ENCODE data around the gene RBKS. TPM values are rescaled to one million over a fixed set of nuclear protein-coding genes. Genes with fewer than 3 reads are reported as not detected.
A peak's percentile ranks its signal among the peaks of the same experiment; 100 is the strongest.

Gene RBKS
- total and polyA plus RNA-seq, 2 of the 8 experiments (the other 6 are each of a cell fraction or from before 2014, with no cell fraction given) = 1.1 to 1.5 TPM

DNA sequence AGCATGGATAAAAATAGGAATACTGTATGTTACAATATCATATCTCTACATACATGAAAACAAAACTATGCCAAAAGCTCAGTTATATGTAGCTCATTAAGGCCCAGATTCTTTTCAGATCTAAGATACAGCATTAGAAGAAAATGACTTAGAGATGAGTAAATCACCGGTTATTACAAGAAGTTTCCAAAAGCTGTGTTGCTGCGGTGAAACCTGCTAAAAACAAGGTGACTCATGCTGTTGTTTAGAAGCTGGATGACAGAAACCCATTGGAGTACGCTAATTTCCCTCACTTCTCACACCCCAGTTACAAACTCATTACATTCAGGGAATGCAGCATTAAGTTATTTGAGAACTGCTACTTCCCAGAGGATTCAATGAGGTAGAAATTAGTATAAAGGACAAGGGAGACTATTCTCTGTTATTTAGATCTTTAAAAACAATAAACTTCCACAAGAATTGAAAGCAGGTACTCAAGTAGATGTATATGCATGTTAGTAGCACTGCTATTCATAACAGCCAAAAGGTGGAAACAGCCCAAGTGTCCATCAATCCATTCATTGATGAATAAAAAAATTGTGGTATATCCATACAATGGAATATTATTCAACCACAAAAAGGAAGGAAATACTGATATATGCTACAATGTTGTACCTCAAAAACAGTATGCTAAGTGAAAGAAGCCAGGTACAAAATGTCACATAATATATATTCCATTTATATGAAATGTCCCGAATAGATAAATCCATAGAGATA lies 32.6 kb downstream of the RBKS start:
- H3K9me3 ChIP-seq (ENCODE audit: insufficient read depth in 2 of 2, low read depth in 1 of 2, low read length in 1 of 2) = peaks cover 6 to 11% of the 10 kb centered on the region in 2 experiments; a peak in 3 of 4 replicates
- no peak overlapping the region for H3K27ac ChIP-seq (ENCODE audit: low read depth, low read length)
- no peak for DNase-seq (ENCODE audit: low read depth in 1 of 2, low spot score in 2 of 2)
- no peak overlapping the region for H3K18ac ChIP-seq (ENCODE audit: extremely low read depth, low read length)
- no peaks in the 10 kb centered on the region for H3K79me1 ChIP-seq (ENCODE audit: low read depth, low read length)
- no peak overlapping the region for H3K4me2 ChIP-seq (ENCODE audit: insufficient read depth in 1 of 2, low read depth in 2 of 2, low read length in 2 of 2)
- H2BK5ac ChIP-seq (ENCODE audit: low read depth, low read length) = no peak overlapping the region
- no peak overlapping the region for H2AFZ ChIP-seq (ENCODE audit: low read length)
- no peaks in the 10 kb centered on the region for H4K20me1 ChIP-seq (replicated peaks in 1 of 2; ENCODE audit: control insufficient read depth in 1 of 2, insufficient read depth in 2 of 2, low read length in 2 of 2)
- H2BK20ac ChIP-seq (ENCODE audit: low read length) = no peak overlapping the region
- no peaks in the 10 kb centered on the region for H3K27me3 ChIP-seq (replicated peaks in 1 of 4; ENCODE audit: control insufficient read depth in 3 of 4, extremely low read depth in 1 of 4, insufficient read depth in 3 of 4, low read length in 3 of 4)
- H2AK5ac ChIP-seq (ENCODE audit: low read depth, low read length) = no peak overlapping the region
- TF ChIP-seq BRCA1 (IDR thresholded peaks at IDR 0.05; ENCODE audit: low read depth, low read length) (no peak), KDM4A (IDR thresholded peaks at IDR 0.05; ENCODE audit: low read depth, low read length, severe bottlenecking) (no peak), ASH2L (IDR thresholded peaks at IDR 0.05; ENCODE audit: low read length) (no peak), SP4 (IDR thresholded peaks at IDR 0.05; ENCODE audit: low read length) (no peak), CBX5 (IDR thresholded peaks at IDR 0.05; ENCODE audit: low read depth, low read length) (no peak)
- WGBS, 2 experiments (ENCODE audit: extremely low coverage in 1 of 2, insufficient coverage in 1 of 2, insufficient read length in 1 of 2, insufficient replicate concordance in 2 of 2, low coverage in 1 of 2, low lambda C conversion rate in 2 of 2, missing lambda C conversion rate in 1 of 2) = 89% methylated on average over 4 of the region's 4 CpGs; no CpG with 5 or more reads in 1 of the 2 experiments
- H3K79me2 ChIP-seq (ENCODE audit: control insufficient read depth in 1 of 2, insufficient read depth in 2 of 2, low read length in 2 of 2) = no peaks in the 10 kb centered on the region
- H4K5ac ChIP-seq (ENCODE audit: insufficient read length, low read depth, low read length) = no peak overlapping the region
- ChIA-PET CTCF (ENCODE audit: partially characterized antibody) (no interaction called here), POLR2A (ENCODE audit: partially characterized antibody) (no interaction called here)
- H2BK12ac ChIP-seq (ENCODE audit: low read depth, low read length) = no peak overlapping the region
- no peak overlapping the region for H4K91ac ChIP-seq (replicated peaks; ENCODE audit: insufficient read length, low read length)
- H3K4ac ChIP-seq (replicated peaks; ENCODE audit: insufficient read length, low read depth, low read length) = no peak overlapping the region
- FAIRE-seq = no peak
- H3K4me3 ChIP-seq (ENCODE audit: extremely low read depth in 1 of 4, insufficient read depth in 2 of 4, low read depth in 3 of 4, low read length in 4 of 4) = no peak overlapping the region
- no peaks in the 10 kb centered on the region for H3K36me3 ChIP-seq (ENCODE audit: control insufficient read depth in 2 of 4, insufficient read depth in 4 of 4, low read length in 3 of 4)
- H3K9ac ChIP-seq (replicated peaks in 1 of 4; ENCODE audit: extremely low read depth in 1 of 4, low read depth in 3 of 4, low read length in 3 of 4) = peak overlapping the region in 1 of 4 experiments; percentile 34; a peak in 1 of 7 replicates
- no peak overlapping the region for H4K8ac ChIP-seq (ENCODE audit: extremely low read depth, insufficient read depth, low read length)
- H3K14ac ChIP-seq (ENCODE audit: insufficient read length) = no peak overlapping the region
- no peaks in the 10 kb centered on the region for H3K23me2 ChIP-seq (ENCODE audit: low read depth, low read length)
- no peak overlapping the region for H3K23ac ChIP-seq (ENCODE audit: insufficient read length)
- no peaks in the 10 kb centered on the region for H3K4me1 ChIP-seq (replicated peaks in 1 of 4; ENCODE audit: control insufficient read depth in 3 of 4, insufficient read depth in 4 of 4, low read length in 3 of 4)
- no peak overlapping the region for H2BK15ac ChIP-seq (ENCODE audit: low read length)
- H3K56ac ChIP-seq (replicated peaks; ENCODE audit: insufficient read length, low read depth, low read length) = no peak overlapping the region
- no peak overlapping the region for H2BK120ac ChIP-seq (replicated peaks; ENCODE audit: low read depth, low read length)

Data from H1 (cell line).